WTC11 (cell line): Measurements from ENCODE around the gene PEAK1. TPM values are rescaled to one million over a fixed set of nuclear protein-coding genes. Genes with fewer than 3 reads are reported as not detected.

Source experiments
- ATAC-seq: fragments of 200-7000 bp; cut with Tn5 transposase; 2 replicates; pipeline ENCODE4 v1.10.0; 2021; ENCODE audit warnings: mild to moderate bottlenecking, moderate library complexity
- CTCF ChIA-PET: fragments of 300-600 bp; sonication (Branson Sonifier 250); formaldehyde crosslinking; loops from one replicate; lab custom pipeline; 2021; ENCODE audit warnings: antibody characterized with exemption; lab: Charles Lee
- POLR2A ChIA-PET: fragments of 350-600 bp; sonication (Branson Sonifier 250); formaldehyde crosslinking; loops from one replicate; lab custom pipeline; 2021; ENCODE audit warnings: antibody characterized with exemption; lab: Charles Lee
- DNase-seq: peaks from one replicate; pipeline ENCODE4 v3.0.0; 2021; ENCODE audit warnings: low spot score
- H3K27ac Mint-ChIP-seq: 2 replicates; pipeline ENCODE4 v1.8.0; 2021; ENCODE audit warnings: mixed read lengths
- H3K27me3 Mint-ChIP-seq: 2 replicates; pipeline ENCODE4 v1.8.0; 2021; ENCODE audit warnings: low read depth, mild to moderate bottlenecking, moderate library complexity, mixed read lengths
- H3K36me3 Mint-ChIP-seq: 2 replicates; pipeline ENCODE4 v1.8.0; 2021; ENCODE audit warnings: mixed read lengths
- H3K4me1 Mint-ChIP-seq: 2 replicates; pipeline ENCODE4 v1.8.0; 2022; ENCODE audit warnings: mixed read lengths
- H3K4me3 Mint-ChIP-seq: 2 replicates; pipeline ENCODE4 v1.8.0; 2021; ENCODE audit warnings: mild to moderate bottlenecking, moderate library complexity, mixed read lengths
- H3K9me3 Mint-ChIP-seq: 2 replicates; pipeline ENCODE4 v1.8.0; 2021; ENCODE audit warnings: mixed read lengths
- ATF2 ChIP-seq: sonication (generic); formaldehyde crosslinking; IDR thresholded peaks from 2 replicates; pipeline ENCODE4 v1.8.1; 2022; ENCODE audit warnings: low read depth, missing genetic modification reagents, borderline replicate concordance
- CREB1 ChIP-seq: sonication (generic); formaldehyde crosslinking; IDR thresholded peaks from 2 replicates; pipeline ENCODE4 v1.8.0; 2023; ENCODE audit warnings: mild to moderate bottlenecking, missing genetic modification reagents
- EMX1 ChIP-seq: fragments of 250-450 bp; sonication (Bioruptor Pico); IDR thresholded peaks from 2 replicates; pipeline ENCODE4 v1.8.0; 2021; ENCODE audit warnings: mild to moderate bottlenecking
- FOXP1 ChIP-seq: sonication (generic); formaldehyde crosslinking; IDR thresholded peaks from 2 replicates; pipeline ENCODE4 v1.8.0; 2022; ENCODE audit warnings: missing genetic modification reagents, mild to moderate bottlenecking, moderate library complexity, borderline replicate concordance
- FOXP4 ChIP-seq: sonication (generic); formaldehyde crosslinking; IDR thresholded peaks from 2 replicates; pipeline ENCODE4 v1.8.0; 2022; ENCODE audit warnings: mild to moderate bottlenecking, missing genetic modification reagents
- HMGXB4 ChIP-seq: sonication (generic); formaldehyde crosslinking; IDR thresholded peaks from 2 replicates; pipeline ENCODE4 v1.8.1; 2023; ENCODE audit warnings: mild to moderate bottlenecking, moderate library complexity, missing genetic modification reagents
- IRF2 ChIP-seq: sonication (generic); formaldehyde crosslinking; IDR thresholded peaks from 2 replicates; pipeline ENCODE4 v1.8.0; 2022; ENCODE audit warnings: low read depth, missing genetic modification reagents, borderline replicate concordance
- JUN ChIP-seq: sonication (generic); formaldehyde crosslinking; IDR thresholded peaks from 2 replicates; pipeline ENCODE4 v1.8.0; 2023; ENCODE audit warnings: mild to moderate bottlenecking, missing genetic modification reagents
- MAX ChIP-seq: sonication (generic); formaldehyde crosslinking; IDR thresholded peaks from 2 replicates; pipeline ENCODE4 v1.8.0; 2022; ENCODE audit warnings: mild to moderate bottlenecking, missing genetic modification reagents
- NFE2L1 ChIP-seq: sonication (generic); formaldehyde crosslinking; IDR thresholded peaks from 2 replicates; pipeline ENCODE4 v1.8.1; 2023; ENCODE audit warnings: missing genetic modification reagents
- PRDM15 ChIP-seq: sonication (generic); formaldehyde crosslinking; IDR thresholded peaks from 2 replicates; pipeline ENCODE4 v1.8.0; 2022; ENCODE audit warnings: missing genetic modification reagents
- SOX15 ChIP-seq: fragments of 250-450 bp; sonication (Bioruptor Pico); IDR thresholded peaks from 2 replicates; pipeline ENCODE4 v1.9.0; 2021; ENCODE audit warnings: mild to moderate bottlenecking
- STAT6 ChIP-seq: sonication (generic); formaldehyde crosslinking; conservative IDR thresholded peaks from 2 replicates; pipeline ENCODE4 v1.8.1; 2023; ENCODE audit warnings: mild to moderate bottlenecking, low read depth, missing genetic modification reagents, moderate library complexity
- TEAD4 ChIP-seq: sonication (generic); formaldehyde crosslinking; IDR thresholded peaks from 2 replicates; pipeline ENCODE4 v1.8.0; 2022; ENCODE audit warnings: mild to moderate bottlenecking, missing genetic modification reagents
- ZBTB43 ChIP-seq: sonication (generic); formaldehyde crosslinking; IDR thresholded peaks from 2 replicates; pipeline ENCODE4 v1.8.1; 2023; ENCODE audit warnings: mild to moderate bottlenecking, missing genetic modification reagents
- ZNF219 ChIP-seq: sonication (generic); formaldehyde crosslinking; IDR thresholded peaks from 2 replicates; pipeline ENCODE4 v1.8.0; 2023; ENCODE audit warnings: missing genetic modification reagents, mild to moderate bottlenecking, borderline replicate concordance
- ZNF232 ChIP-seq: sonication (generic); formaldehyde crosslinking; IDR thresholded peaks from 2 replicates; pipeline ENCODE4 v1.8.0; 2022; ENCODE audit warnings: mild to moderate bottlenecking, missing genetic modification reagents
- ZNF317 ChIP-seq: sonication (generic); formaldehyde crosslinking; IDR thresholded peaks from 2 replicates; pipeline ENCODE4 v1.8.1; 2023; ENCODE audit warnings: low read depth, mild to moderate bottlenecking, moderate library complexity, missing genetic modification reagents, borderline replicate concordance
- ZNF425 ChIP-seq: fragments of 250-450 bp; sonication (Bioruptor Pico); conservative IDR thresholded peaks from 2 replicates; pipeline ENCODE4 v1.9.0; 2021; ENCODE audit warnings: mild to moderate bottlenecking
- total RNA-seq: library from RNA; stranded (reverse); gene quantifications from 3 replicates; pipeline ENCODE4 v1.2.3, GENCODE V29; 2021

PEAK1 gene
- total RNA-seq, 1 experiment from 2014 or later = 49.0 TPM

- TF ChIP-seq HMGXB4 (CRISPR knock-in tag) (no peak), ZBTB43 (no peak), NFE2L1 (CRISPR knock-in tag) (no peak), ZNF232 (CRISPR knock-in tag) (no peak), MAX (CRISPR knock-in tag) (no peak), TEAD4 (no peak)
These were observed 279.7 kb downstream of the PEAK1 start (continued) for GRCh38 chr15:77140220-77140619.

- Mint-ChIP-seq H3K4me1 (no peaks in the 10 kb centered on the region), H3K36me3 (peaks cover 60% of the 10 kb centered on the region), H3K27ac (no peak overlapping the region), H3K9me3 (peaks cover 49% of the 10 kb centered on the region), H3K4me3 (no peak overlapping the region), H3K27me3 (no peaks in the 10 kb centered on the region)
- ChIA-PET CTCF (no interaction called here), POLR2A (no interaction called here)
- ATAC-seq (no peak), DNase-seq (no peak)
- TF ChIP-seq ZNF317 (CRISPR knock-in tag) (no peak), FOXP4 (CRISPR knock-in tag) (no peak), PRDM15 (CRISPR knock-in tag) (no peak), ZNF219 (no peak), CREB1 (no peak), ATF2 (no peak), SOX15 (no peak), ZNF425 (CRISPR knock-in tag) (no peak), JUN (CRISPR knock-in tag) (no peak), EMX1 (CRISPR knock-in tag) (no peak), IRF2 (CRISPR knock-in tag) (no peak), STAT6 (CRISPR knock-in tag) (no peak), FOXP1 (CRISPR knock-in tag) (no peak)
These were observed 280.6 kb downstream of the PEAK1 start for GRCh38 chr15:77139312-77139711.
